A549 (cell line): ENCODE measurements around the gene HEXIM2. TPM values are rescaled to one million over a fixed set of nuclear protein-coding genes. Genes with fewer than 3 reads are reported as not detected.

Experiments used
- ATAC-seq, 2 experiments: fragments of 200-7000 bp in 1 of 2; fragments of >200 bp in 1 of 2; cut with Nextera tagmentation in 1 of 2; cut with Tn5 transposase in 1 of 2; 3 replicates each; pipeline versions ENCODE4 v1.8.0 to v1.9.1; 2018 to 2020; ENCODE audit warnings: mild to moderate bottlenecking in 1 of 2, moderate library complexity in 1 of 2
- CTCF ChIA-PET: fragments of 300-600 bp; sonication (Branson Sonifier 250); formaldehyde crosslinking; extraction: SDS; loops from one replicate; lab custom pipeline; 2021; ENCODE audit warnings: antibody characterized with exemption, inconsistent platforms; lab: Yijun Ruan, JAX
- POLR2A ChIA-PET: fragments of 350-600 bp; formaldehyde crosslinking; extraction: SDS; loops from one replicate; lab custom pipeline; 2021; ENCODE audit warnings: antibody characterized with exemption, inconsistent platforms; lab: Yijun Ruan, JAX
- DNase-seq, 2 experiments: peaks; one replicate each; pipeline versions ENCODE4 v3.0.0 to v3.0.0-alpha.2; 2011 to 2016; ENCODE audit warnings: low read depth in 1 of 2, low spot score in 1 of 2
- FAIRE-seq: peaks from 2 replicates; lab custom pipeline; 2011; peaks lifted over from hg19 to GRCh38; lab: Jason Lieb, UNC
- H3K27ac ChIP-seq, 2 experiments: fragments of >200 bp; sonication (Bioruptor Twin); formaldehyde crosslinking; 3 replicates each; pipeline ENCODE4 v1.5.1; 2016 to 2017
- H3K4me1 ChIP-seq: fragments of >200 bp; sonication (Bioruptor Twin); formaldehyde crosslinking; 3 replicates; pipeline ENCODE4 v1.6.1; 2016
- H3K4me2 ChIP-seq: fragments of >200 bp; sonication (Bioruptor Twin); formaldehyde crosslinking; 3 replicates; pipeline ENCODE4 v1.6.1; 2016
- H3K4me3 ChIP-seq: fragments of >200 bp; sonication (Bioruptor Twin); formaldehyde crosslinking; 3 replicates; pipeline ENCODE4 v1.5.1; 2016
- H3K9me3 ChIP-seq: fragments of >200 bp; sonication (Bioruptor Twin); formaldehyde crosslinking; 3 replicates; pipeline ENCODE4 v1.6.1; 2016
- ATOH8 ChIP-seq: fragments of 250-450 bp; sonication (Bioruptor Pico); IDR thresholded peaks from 2 replicates; pipeline ENCODE4 v1.5.0; 2020; ENCODE audit warnings: low read depth, mild to moderate bottlenecking, moderate library complexity
- CBX2 ChIP-seq: fragments of 200-600 bp; sonication (generic); IDR thresholded peaks from 2 replicates; pipeline ENCODE4 v1.6.1; 2016; ENCODE audit warnings: low read depth, mild to moderate bottlenecking, borderline replicate concordance
- CBX8 ChIP-seq: fragments of 200-600 bp; sonication (generic); IDR thresholded peaks from 2 replicates; pipeline ENCODE4 v1.6.1; 2016
- CHD2 ChIP-seq: fragments of 150-350 bp; IDR thresholded peaks from 2 replicates; pipeline ENCODE4 v1.6.1; 2014; ENCODE audit warnings: low read length; ENCODE audit not compliant: partially characterized antibody
- CHD4 ChIP-seq: fragments of 200-600 bp; sonication (generic); IDR thresholded peaks from 2 replicates; pipeline ENCODE4 v1.6.1; 2016; ENCODE audit warnings: antibody characterized with exemption, mild to moderate bottlenecking, borderline replicate concordance
- CTCF ChIP-seq: fragments of >200 bp; sonication (Bioruptor Twin); formaldehyde crosslinking; IDR thresholded peaks from 3 replicates; pipeline ENCODE4 v1.5.1; 2016
- EHF ChIP-seq: fragments of 250-450 bp; sonication (Bioruptor Pico); IDR thresholded peaks from 2 replicates; pipeline ENCODE4 v1.5.0; 2020; ENCODE audit warnings: mild to moderate bottlenecking
- EP300 ChIP-seq, 2 experiments: fragments of >200 bp; sonication (Bioruptor Twin); formaldehyde crosslinking; IDR thresholded peaks; 2 replicates in 1 of 2; 3 replicates in 1 of 2; pipeline ENCODE4 v1.6.1; 2016 to 2017
- ESRRA ChIP-seq: fragments of 150-350 bp; IDR thresholded peaks from 2 replicates; pipeline ENCODE4 v1.6.1; 2014; ENCODE audit warnings: mild to moderate bottlenecking, low read length, borderline replicate concordance
- FOSB ChIP-seq: fragments of 250-450 bp; sonication (Bioruptor Pico); IDR thresholded peaks from 2 replicates; pipeline ENCODE4 v1.5.0; 2020; ENCODE audit warnings: mild to moderate bottlenecking, moderate library complexity
- FOXS1 ChIP-seq: fragments of 250-450 bp; sonication (Bioruptor Pico); IDR thresholded peaks from 2 replicates; pipeline ENCODE4 v1.5.0; 2020; ENCODE audit warnings: mild to moderate bottlenecking, moderate library complexity
- HDAC2 ChIP-seq: fragments of 200-600 bp; sonication (generic); IDR thresholded peaks from 2 replicates; pipeline ENCODE4 v1.6.1; 2016
- HES2 ChIP-seq: fragments of >200 bp; sonication (Bioruptor Twin); formaldehyde crosslinking; IDR thresholded peaks from 2 replicates; pipeline ENCODE4 v1.6.1; 2016
- HMGXB4 ChIP-seq: fragments of 250-450 bp; sonication (Bioruptor Pico); IDR thresholded peaks from 2 replicates; pipeline ENCODE4 v1.5.0; 2021; ENCODE audit warnings: mild to moderate bottlenecking, moderate library complexity, borderline replicate concordance
- HOXA7 ChIP-seq: fragments of 250-450 bp; sonication (Bioruptor Pico); IDR thresholded peaks from 2 replicates; pipeline ENCODE4 v1.5.0; 2020; ENCODE audit warnings: mild to moderate bottlenecking, moderate library complexity
- HOXB5 ChIP-seq: fragments of 250-450 bp; sonication (Bioruptor Pico); IDR thresholded peaks from 2 replicates; pipeline ENCODE4 v1.5.0; 2020; ENCODE audit warnings: mild to moderate bottlenecking, moderate library complexity
- KDM1A ChIP-seq: fragments of 200-600 bp; sonication (generic); IDR thresholded peaks from 2 replicates; pipeline ENCODE4 v1.6.1; 2016; ENCODE audit warnings: low read depth, mild to moderate bottlenecking
- KDM5A ChIP-seq: fragments of 200-600 bp; sonication (generic); IDR thresholded peaks from 2 replicates; pipeline ENCODE4 v1.6.1; 2016; ENCODE audit warnings: antibody characterized with exemption, mild to moderate bottlenecking
- MAFK ChIP-seq: fragments of 450-650 bp; IDR thresholded peaks from 2 replicates; pipeline ENCODE4 v1.6.1; 2014; ENCODE audit not compliant: partially characterized antibody
- MAX ChIP-seq: IDR thresholded peaks from 2 replicates; pipeline ENCODE4 v1.6.1; 2012
- MAZ ChIP-seq: fragments of 150-350 bp; IDR thresholded peaks from 2 replicates; pipeline ENCODE4 v1.6.1; 2014; ENCODE audit warnings: antibody characterized with exemption, low read depth, low read length, borderline replicate concordance
- NFE2L2 ChIP-seq: fragments of 150-350 bp; conservative IDR thresholded peaks from 2 replicates; pipeline ENCODE4 v1.6.1; 2014; ENCODE audit warnings: low read length
- NPAS2 ChIP-seq: fragments of 250-450 bp; sonication (Bioruptor Pico); IDR thresholded peaks from 2 replicates; pipeline ENCODE4 v1.8.0; 2022; ENCODE audit warnings: mild to moderate bottlenecking, moderate library complexity, borderline replicate concordance
- PBX3 ChIP-seq: IDR thresholded peaks from 2 replicates; pipeline ENCODE4 v1.6.1; 2012
- PHF8 ChIP-seq: fragments of 200-600 bp; sonication (generic); IDR thresholded peaks from 2 replicates; pipeline ENCODE4 v1.6.1; 2016; ENCODE audit warnings: low read depth, mild to moderate bottlenecking, antibody characterized with exemption, moderate library complexity, borderline replicate concordance
- POLR2A ChIP-seq: IDR thresholded peaks from 2 replicates; pipeline ENCODE4 v1.6.1; 2012; ENCODE audit warnings: mild to moderate bottlenecking, low read length
- POLR2AphosphoS2 ChIP-seq: conservative IDR thresholded peaks from 2 replicates; pipeline ENCODE4 v1.6.1; 2012; ENCODE audit warnings: low read length, improper control_type of control experiment, inconsistent platforms
- RAD21 ChIP-seq, 2 experiments: fragments of >200 bp in 1 of 2; sonication (Bioruptor Twin) in 1 of 2; formaldehyde crosslinking in 1 of 2; IDR thresholded peaks in 1 of 2; conservative IDR thresholded peaks in 1 of 2; 2 replicates in 1 of 2; 3 replicates in 1 of 2; pipeline ENCODE4 v1.6.1; 2012 to 2018; ENCODE audit warnings: inconsistent platforms in 1 of 2
- RFX5 ChIP-seq: fragments of 450-650 bp; IDR thresholded peaks from 2 replicates; pipeline ENCODE4 v1.7.1; 2014; ENCODE audit warnings: antibody characterized with exemption, mild to moderate bottlenecking, moderate library complexity
- RNF2 ChIP-seq: fragments of 200-600 bp; sonication (generic); IDR thresholded peaks from 2 replicates; pipeline ENCODE4 v1.6.1; 2016; ENCODE audit warnings: low read depth, mild to moderate bottlenecking, antibody characterized with exemption, moderate library complexity, borderline replicate concordance
- SMC3 ChIP-seq: fragments of >200 bp; sonication (Bioruptor Twin); formaldehyde crosslinking; IDR thresholded peaks from 3 replicates; pipeline ENCODE4 v1.6.1; 2018; ENCODE audit warnings: inconsistent platforms
- TFCP2L1 ChIP-seq: fragments of 250-450 bp; sonication (Bioruptor Pico); IDR thresholded peaks from 2 replicates; pipeline ENCODE4 v1.5.0; 2021; ENCODE audit warnings: mild to moderate bottlenecking
- TP53 ChIP-seq: fragments of 250-450 bp; sonication (Bioruptor Pico); IDR thresholded peaks from 2 replicates; pipeline ENCODE4 v1.5.0; 2021; ENCODE audit warnings: mild to moderate bottlenecking, moderate library complexity
- ZC3H11A ChIP-seq: fragments of 450-650 bp; IDR thresholded peaks from 2 replicates; pipeline ENCODE4 v1.6.1; 2014; ENCODE audit warnings: antibody characterized with exemption, mild to moderate bottlenecking
- ZNF302 ChIP-seq: fragments of 250-450 bp; sonication (Bioruptor Pico); IDR thresholded peaks from 2 replicates; pipeline ENCODE4 v1.9.0; 2021; ENCODE audit warnings: inconsistent platforms, mild to moderate bottlenecking, moderate library complexity
- ZSCAN20 ChIP-seq: fragments of 250-450 bp; sonication (Bioruptor Pico); IDR thresholded peaks from 2 replicates; pipeline ENCODE4 v1.8.0; 2022; ENCODE audit warnings: mild to moderate bottlenecking, moderate library complexity
- WGBS: methylation state at CpG from one replicate; pipeline ENCODE4 v1.1.6; 2017; ENCODE audit errors: missing lambda C conversion rate; 5-methylcytosine and 5-hydroxymethylcytosine counted together
- polyA plus RNA-seq, 4 experiments: library from polyadenylated mRNA; depleted of rRNA in 3 of 4; stranded (reverse); fragments of >200 nt; fragmentation: RNase III in 1 of 4; extraction: RNeasy Plus Mini Kit Qiagen cat#74134 plus additional on column Dnase treatment in 1 of 4; gene quantifications; 2 replicates in 3 of 4; 3 replicates in 1 of 4; pipeline ENCODE4 v1.2.3, GENCODE V29; 2011 to 2017

Gene HEXIM2
- polyA plus RNA-seq, 2 of the 4 experiments (the other 2 are of a cell fraction), result 15.5 to 23.1 TPM

- Histone ChIP-seq H3K27ac (peak overlapping the region; percentile 95 to 99), H3K4me2 (peak overlapping the region; percentile 90), H3K4me3 (peak overlapping the region; percentile 98; the same call in 2 of the 3 replicates), H3K4me1 (peaks cover 83% of the 10 kb centered on the region), H3K9me3 (no peaks in the 10 kb centered on the region)
- FAIRE-seq (peak; percentile 39), DNase-seq (peak in 1 of 2 experiments; percentile 82), ATAC-seq (peak; percentile 6 to 41; a peak in 4 of 6 replicates)
- WGBS, result 3% methylated on average over 18 of the region's 20 CpGs
- ChIA-PET CTCF (interaction anchor here (0.6 to 20.1 kb wide), 10 partner anchors 6 to 207 kb away, joined by 3 to 742 read pairs (median 144); partner anchors contain the start of genes ACBD4, HEXIM1, HEXIM2 and PLCD3), POLR2A (interaction anchor here (1.6 to 2.3 kb wide), 2 partner anchors 21 to 67 kb away, joined by 4 to 8 read pairs; partner anchors contain the start of genes HEXIM1 and NMT1)
- TF ChIP-seq MAZ (no peak), CHD2 (no peak), CBX8 (no peak), HOXA7 (CRISPR knock-in tag) (no peak), HMGXB4 (CRISPR knock-in tag) (no peak), SMC3 (no peak), ESRRA (no peak), CBX2 (no peak), HES2 (no peak), PBX3 (peak; percentile 69; the same call in 1 of the 2 replicates), POLR2AphosphoS2 (no peak), KDM1A (no peak), RNF2 (no peak), RFX5 (no peak), ZNF302 (0 out of 2 replicates have a peak, but pooled peaks have one; percentile 30), KDM5A (no peak), NFE2L2 (no peak), MAX (peak; percentile 74; the same call in 1 of the 2 replicates), CTCF (no peak), EP300 (IDR thresholded peaks at IDR 0.05) (peak in 1 of 2 experiments; percentile 44; a peak in 1 of 5 replicates), ZSCAN20 (no peak), ZC3H11A (no peak), PHF8 (no peak), CHD4 (no peak), POLR2A (0 out of 2 replicates have a peak, but pooled peaks have one; percentile 12), HDAC2 (no peak), NPAS2 (CRISPR knock-in tag) (no peak), HOXB5 (CRISPR knock-in tag) (no peak), FOXS1 (CRISPR knock-in tag) (no peak), RAD21 (conservative IDR thresholded peaks at IDR 0.05 in 1 of 2, IDR thresholded peaks at IDR 0.05 in 1 of 2) (no peak), MAFK (no peak), TFCP2L1 (no peak), FOSB (CRISPR knock-in tag) (no peak), TP53 (CRISPR knock-in tag) (no peak), EHF (CRISPR knock-in tag) (no peak; the same call in 1 of the 2 replicates), ATOH8 (no peak; the same call in 1 of the 2 replicates)
These were observed 34.0 kb upstream of the HEXIM2 start for GRCh38 chr17:45127548-45128300.
